ENCODE data around the gene FOXP2. TPM values are rescaled to one million over a fixed set of nuclear protein-coding genes. Genes with fewer than 3 reads are reported as not detected.
"Not testable (repeated sequence)": the region's sequence is repeated elsewhere in the genome, so short reads cannot be mapped to it uniquely, and the experiment has no call there.

The FOXP2 gene
- total RNA-seq, 2 experiments from 2014 or later: not detected

GRCh38 chr7:114527589-114527988, 113.0 kb downstream of the FOXP2 start:
- ATAC-seq: no peak
- no peak overlapping the region for H3K4me3 Mint-ChIP-seq
- POLR2A ChIA-PET: no interaction called here
- no peaks in the 10 kb centered on the region for H3K27me3 Mint-ChIP-seq (ENCODE audit: low read depth)
- no peaks in the 10 kb centered on the region for H3K36me3 Mint-ChIP-seq (ENCODE audit: low read depth)
- no peak overlapping the region for H3K27ac Mint-ChIP-seq
- H3K9me3 Mint-ChIP-seq (ENCODE audit: insufficient read depth): no peaks in the 10 kb centered on the region
- CTCF ChIA-PET: no interaction called here
- no peaks in the 10 kb centered on the region for H3K4me1 Mint-ChIP-seq (ENCODE audit: low read depth)
- no peak for DNase-seq

- ChIA-PET CTCF (no interaction called here), POLR2A (no interaction called here)
- Mint-ChIP-seq H3K4me1 (ENCODE audit: low read depth) (no peaks in the 10 kb centered on the region), H3K27ac (no peak overlapping the region), H3K27me3 (ENCODE audit: low read depth) (no peaks in the 10 kb centered on the region), H3K9me3 (ENCODE audit: insufficient read depth) (no peaks in the 10 kb centered on the region), H3K36me3 (ENCODE audit: low read depth) (no peaks in the 10 kb centered on the region), H3K4me3 (no peak overlapping the region)
- DNase-seq: no peak
- ATAC-seq: no peak
Measured at GRCh38 chr7:114530057-114530611, 115.5 kb downstream of the FOXP2 start.

GRCh38 chr7:114531326-114531725, 116.7 kb downstream of the FOXP2 start:
- ChIA-PET POLR2A (no interaction called here), CTCF (no interaction called here)
- DNase-seq (no peak), ATAC-seq (no peak)
- Mint-ChIP-seq H3K9me3 (ENCODE audit: insufficient read depth) (no peaks in the 10 kb centered on the region), H3K36me3 (ENCODE audit: low read depth) (no peaks in the 10 kb centered on the region), H3K4me3 (no peak overlapping the region), H3K27me3 (ENCODE audit: low read depth) (no peaks in the 10 kb centered on the region), H3K4me1 (ENCODE audit: low read depth) (no peaks in the 10 kb centered on the region), H3K27ac (no peak overlapping the region)

GRCh38 chr7:114533131-114533530, 118.5 kb downstream of the FOXP2 start:
- CTCF ChIA-PET: no interaction called here
- Mint-ChIP-seq H3K27ac (no peak overlapping the region), H3K4me3 (no peak overlapping the region), H3K27me3 (ENCODE audit: low read depth) (no peaks in the 10 kb centered on the region), H3K9me3 (ENCODE audit: insufficient read depth) (no peaks in the 10 kb centered on the region), H3K4me1 (ENCODE audit: low read depth) (no peaks in the 10 kb centered on the region), H3K36me3 (ENCODE audit: low read depth) (no peaks in the 10 kb centered on the region)
- ATAC-seq (no peak), DNase-seq (no peak)
- POLR2A ChIA-PET: no interaction called here

- H3K4me3 Mint-ChIP-seq: no peak overlapping the region
- POLR2A ChIA-PET: no interaction called here
- H3K27me3 Mint-ChIP-seq (ENCODE audit: low read depth): no peaks in the 10 kb centered on the region
- H3K4me1 Mint-ChIP-seq (ENCODE audit: low read depth): no peaks in the 10 kb centered on the region
- no peak for ATAC-seq
- no peaks in the 10 kb centered on the region for H3K9me3 Mint-ChIP-seq (ENCODE audit: insufficient read depth)
- no peak overlapping the region for H3K27ac Mint-ChIP-seq
- DNase-seq: no peak
- no peaks in the 10 kb centered on the region for H3K36me3 Mint-ChIP-seq (ENCODE audit: low read depth)
- CTCF ChIA-PET: no interaction called here
Measured at GRCh38 chr7:114534953-114535352, 120.3 kb downstream of the FOXP2 start.

DNA sequence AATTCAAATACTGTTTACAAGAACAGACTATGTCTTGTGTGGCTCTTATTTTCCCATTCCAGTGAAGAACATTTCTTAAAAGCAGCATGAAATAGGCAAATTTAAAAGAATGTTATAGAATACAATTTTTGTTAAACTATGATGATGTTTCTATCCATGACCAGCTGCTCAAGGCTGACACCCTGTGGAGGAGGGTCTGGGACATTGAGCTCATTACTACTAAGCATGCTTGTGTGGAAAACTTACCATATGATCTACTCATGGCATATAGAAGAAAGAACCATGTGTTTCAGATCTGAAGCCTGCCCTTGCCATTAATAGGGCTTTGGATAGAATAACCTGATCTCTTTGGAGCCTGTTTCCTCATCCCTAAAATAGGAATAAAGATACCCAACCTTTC, 125.0 kb downstream of the FOXP2 start:
- ChIA-PET POLR2A (no interaction called here), CTCF (interaction anchor here (0.9 kb wide), 1 partner anchor 515 kb away, joined by 3 read pairs; no protein-coding TSS in a partner anchor)
- Mint-ChIP-seq H3K4me3 (no peak overlapping the region), H3K4me1 (ENCODE audit: low read depth) (no peaks in the 10 kb centered on the region), H3K27ac (no peak overlapping the region), H3K36me3 (ENCODE audit: low read depth) (no peaks in the 10 kb centered on the region), H3K27me3 (ENCODE audit: low read depth) (no peaks in the 10 kb centered on the region), H3K9me3 (ENCODE audit: insufficient read depth) (no peaks in the 10 kb centered on the region)
- DNase-seq (no peak), ATAC-seq (no peak)

GRCh38 chr7:114540291-114540690, 125.7 kb downstream of the FOXP2 start:
- no peaks in the 10 kb centered on the region for H3K9me3 Mint-ChIP-seq (ENCODE audit: insufficient read depth)
- POLR2A ChIA-PET: no interaction called here
- no peak overlapping the region for H3K4me3 Mint-ChIP-seq
- DNase-seq: no peak
- no peaks in the 10 kb centered on the region for H3K36me3 Mint-ChIP-seq (ENCODE audit: low read depth)
- no peaks in the 10 kb centered on the region for H3K4me1 Mint-ChIP-seq (ENCODE audit: low read depth)
- no peaks in the 10 kb centered on the region for H3K27me3 Mint-ChIP-seq (ENCODE audit: low read depth)
- ATAC-seq: no peak
- H3K27ac Mint-ChIP-seq: no peak overlapping the region
- CTCF ChIA-PET: no interaction called here

DNA sequence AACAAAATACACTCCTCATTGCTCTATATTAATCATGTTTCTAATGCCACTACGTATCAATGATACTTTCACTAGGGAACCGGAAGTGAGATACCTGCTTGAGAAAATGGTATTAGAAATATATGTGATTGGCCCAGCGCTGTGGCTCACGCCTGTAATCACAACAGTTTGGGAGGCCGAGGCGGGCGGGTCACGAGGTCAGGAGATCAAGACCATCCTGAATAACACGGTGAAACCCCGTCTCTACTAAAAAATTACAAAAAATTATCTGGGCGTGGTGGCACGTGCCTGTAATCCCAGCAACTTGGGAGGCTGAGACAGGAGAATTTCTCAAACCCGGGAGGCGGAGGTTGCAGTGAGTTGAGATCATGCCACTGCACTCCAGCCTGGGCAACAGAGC, 132.7 kb downstream of the FOXP2 start:
- ATAC-seq; H3K27me3 Mint-ChIP-seq (ENCODE audit: low read depth); H3K4me1 Mint-ChIP-seq (ENCODE audit: low read depth); H3K27ac Mint-ChIP-seq; H3K9me3 Mint-ChIP-seq (ENCODE audit: insufficient read depth); DNase-seq; H3K36me3 Mint-ChIP-seq (ENCODE audit: low read depth); CTCF ChIA-PET; POLR2A ChIA-PET; H3K4me3 Mint-ChIP-seq: not testable (repeated sequence)

DNA sequence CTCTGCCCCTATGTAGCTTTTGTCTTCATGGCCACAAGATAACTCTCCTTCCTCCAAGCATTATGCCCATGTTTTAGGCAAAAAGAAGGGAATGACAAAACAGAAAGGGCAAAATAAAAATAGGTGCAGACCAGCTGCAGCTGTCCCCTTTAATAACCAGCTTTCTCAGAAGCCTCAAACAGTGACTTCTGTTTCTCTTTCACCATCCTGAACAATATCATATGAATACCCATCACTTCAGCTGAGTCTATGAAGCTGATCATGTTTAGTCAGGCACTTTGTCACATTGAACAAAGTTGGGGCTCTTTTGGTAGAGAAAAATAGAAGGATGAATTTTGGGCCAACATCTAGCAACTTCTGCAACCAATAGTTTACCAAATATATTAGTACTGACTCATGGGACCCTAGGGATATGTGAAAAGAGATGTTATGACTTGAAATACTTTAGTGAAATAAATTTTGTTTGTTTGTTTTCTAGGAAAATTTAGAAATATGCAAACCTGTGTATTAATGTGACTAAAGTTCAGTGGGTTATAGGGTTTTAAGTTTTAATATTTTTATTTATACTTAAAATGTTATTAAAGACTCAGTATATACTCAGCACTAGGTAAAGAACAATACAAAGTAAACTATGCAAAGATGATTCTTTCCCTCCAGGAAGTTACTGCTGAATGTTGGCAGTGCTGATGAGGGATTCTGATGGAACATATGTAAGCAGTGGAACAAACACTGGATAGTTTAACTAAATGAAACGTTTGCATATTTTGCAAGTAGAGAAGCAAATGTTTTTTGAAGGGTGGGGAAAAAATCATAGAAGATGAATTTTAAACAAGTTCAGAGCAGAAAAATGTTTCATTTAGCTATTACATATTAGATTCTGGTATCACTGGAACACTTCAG, 133.7 kb downstream of the FOXP2 start:
- Mint-ChIP-seq H3K36me3 (ENCODE audit: low read depth) (no peaks in the 10 kb centered on the region), H3K4me1 (ENCODE audit: low read depth) (no peaks in the 10 kb centered on the region), H3K9me3 (ENCODE audit: insufficient read depth) (no peaks in the 10 kb centered on the region), H3K27me3 (ENCODE audit: low read depth) (no peaks in the 10 kb centered on the region), H3K4me3 (no peak overlapping the region), H3K27ac (no peak overlapping the region)
- POLR2A ChIA-PET: no interaction called here
- DNase-seq (no peak), ATAC-seq (no peak)
- CTCF ChIA-PET: no interaction called here

DNA sequence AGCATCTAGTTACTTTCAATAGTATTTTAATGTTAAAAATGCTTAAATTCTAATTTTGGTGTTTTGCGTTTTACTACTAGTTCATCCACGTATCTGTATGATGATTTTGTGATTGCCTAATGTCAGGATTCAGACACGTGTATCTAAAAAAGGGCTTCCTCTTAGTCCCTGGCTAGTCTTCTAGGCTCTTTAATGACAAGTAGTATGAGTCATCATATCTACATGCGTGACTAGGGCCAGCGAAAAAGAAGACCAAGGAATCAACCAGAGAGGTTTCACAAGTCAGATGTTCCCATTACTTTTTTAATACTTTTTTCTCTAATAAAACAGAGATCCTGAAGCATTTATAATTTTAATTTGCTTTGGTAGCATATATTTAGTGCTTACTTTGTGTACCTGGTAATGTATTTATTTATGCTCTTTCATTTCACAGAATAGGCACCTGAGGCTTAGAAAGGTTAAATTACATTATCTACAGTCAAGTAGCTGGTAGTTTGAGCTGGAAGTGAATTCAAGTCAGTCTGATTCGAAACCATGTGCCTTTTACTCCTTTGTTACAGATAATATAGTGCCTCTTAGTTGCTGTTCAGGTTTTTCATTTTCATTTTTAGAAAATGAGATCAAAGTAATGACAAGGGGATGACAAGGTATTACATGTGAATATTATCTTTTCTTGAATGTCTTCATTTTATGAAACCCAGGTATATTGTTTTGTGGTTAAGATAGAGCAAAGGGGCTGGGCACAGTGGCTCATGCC, 140.3 kb downstream of the FOXP2 start:
- ATAC-seq: no peak
- ChIA-PET CTCF (no interaction called here), POLR2A (no interaction called here)

DNA sequence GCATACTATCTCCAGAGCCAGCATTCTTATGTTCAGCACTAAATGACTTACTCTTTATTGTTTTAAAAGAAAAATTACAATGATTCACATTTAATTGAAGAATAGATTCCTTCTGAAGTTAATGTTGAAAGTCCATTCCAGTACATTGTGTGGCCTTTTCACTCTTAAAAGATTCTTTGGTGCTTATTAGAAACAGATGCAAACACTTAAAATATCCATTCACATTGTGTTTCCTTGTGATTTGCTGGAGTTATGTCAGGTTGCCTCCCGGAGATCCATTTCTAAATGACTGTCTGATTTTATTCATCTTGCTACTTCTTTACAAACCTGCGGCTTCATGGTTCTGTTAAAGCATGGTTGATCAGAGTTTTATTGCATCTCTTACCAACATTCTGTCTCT, 152.8 kb downstream of the FOXP2 start:
- ATAC-seq (no peak), DNase-seq (no peak)
- Mint-ChIP-seq H3K27me3 (ENCODE audit: low read depth) (no peaks in the 10 kb centered on the region), H3K9me3 (ENCODE audit: insufficient read depth) (no peaks in the 10 kb centered on the region), H3K36me3 (ENCODE audit: low read depth) (no peaks in the 10 kb centered on the region), H3K27ac (no peak overlapping the region), H3K4me1 (ENCODE audit: low read depth) (no peaks in the 10 kb centered on the region), H3K4me3 (no peak overlapping the region)
- CTCF ChIA-PET: interaction anchor here (1.2 kb wide), 1 partner anchor 14 kb away, joined by 3 read pairs; no protein-coding TSS in a partner anchor
- POLR2A ChIA-PET: no interaction called here

More for the DNA sequence above, 140.3 kb downstream of the FOXP2 start:
- H3K4me3 Mint-ChIP-seq: no peak overlapping the region
- no peaks in the 10 kb centered on the region for H3K36me3 Mint-ChIP-seq (ENCODE audit: low read depth)
- no peaks in the 10 kb centered on the region for H3K4me1 Mint-ChIP-seq (ENCODE audit: low read depth)
- no peaks in the 10 kb centered on the region for H3K27me3 Mint-ChIP-seq (ENCODE audit: low read depth)
- no peak for DNase-seq
- no peak overlapping the region for H3K27ac Mint-ChIP-seq
- H3K9me3 Mint-ChIP-seq (ENCODE audit: insufficient read depth): no peaks in the 10 kb centered on the region

DNA sequence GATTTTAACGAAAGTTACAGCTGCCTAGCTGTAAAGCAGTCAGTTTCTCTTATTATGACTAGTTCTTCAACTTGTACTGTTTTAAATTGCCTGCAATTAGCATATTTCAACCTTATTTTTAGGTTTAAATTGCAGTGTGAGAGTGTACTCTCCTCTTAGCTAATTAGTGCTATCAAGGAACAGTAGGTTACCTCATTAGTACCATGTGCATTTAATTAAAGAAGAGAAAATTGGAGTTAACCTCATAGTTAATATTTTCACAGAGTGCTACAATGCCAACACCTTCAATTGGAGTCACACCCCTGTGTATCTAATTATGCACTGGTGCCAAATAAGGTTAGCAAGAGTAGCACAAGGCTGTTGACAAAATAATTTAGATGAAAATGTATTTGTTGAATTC, 154.6 kb downstream of the FOXP2 start:
- no peaks in the 10 kb centered on the region for H3K9me3 Mint-ChIP-seq (ENCODE audit: insufficient read depth)

More for the DNA sequence above, 154.6 kb downstream of the FOXP2 start:
- DNase-seq: no peak
- ATAC-seq: no peak
- no peaks in the 10 kb centered on the region for H3K27me3 Mint-ChIP-seq (ENCODE audit: low read depth)
- H3K4me1 Mint-ChIP-seq (ENCODE audit: low read depth): no peaks in the 10 kb centered on the region
- no peak overlapping the region for H3K4me3 Mint-ChIP-seq
- no peak overlapping the region for H3K27ac Mint-ChIP-seq
- ChIA-PET POLR2A (no interaction called here), CTCF (no interaction called here)
- H3K36me3 Mint-ChIP-seq (ENCODE audit: low read depth): no peaks in the 10 kb centered on the region

Data from activated CD8-positive, alpha-beta T cell treated with anti-CD3 and anti-CD28 coated beads, Interleukin-2, amount 10 ng/mL, durations not matched to agents 7 days and 5 days (primary cell).